HG03520 (cell line): Measurements from ENCODE around the gene GARIN1A.

ENCODE experiments used
- ATAC-seq: cut with Tn5 transposase; IDR thresholded peaks from one replicate; pipeline ENCODE4 v1.9.1; 2021; ENCODE audit warnings: mild to moderate bottlenecking, moderate library complexity; ENCODE audit not compliant: unreplicated experiment

Gene GARIN1A

DNA sequence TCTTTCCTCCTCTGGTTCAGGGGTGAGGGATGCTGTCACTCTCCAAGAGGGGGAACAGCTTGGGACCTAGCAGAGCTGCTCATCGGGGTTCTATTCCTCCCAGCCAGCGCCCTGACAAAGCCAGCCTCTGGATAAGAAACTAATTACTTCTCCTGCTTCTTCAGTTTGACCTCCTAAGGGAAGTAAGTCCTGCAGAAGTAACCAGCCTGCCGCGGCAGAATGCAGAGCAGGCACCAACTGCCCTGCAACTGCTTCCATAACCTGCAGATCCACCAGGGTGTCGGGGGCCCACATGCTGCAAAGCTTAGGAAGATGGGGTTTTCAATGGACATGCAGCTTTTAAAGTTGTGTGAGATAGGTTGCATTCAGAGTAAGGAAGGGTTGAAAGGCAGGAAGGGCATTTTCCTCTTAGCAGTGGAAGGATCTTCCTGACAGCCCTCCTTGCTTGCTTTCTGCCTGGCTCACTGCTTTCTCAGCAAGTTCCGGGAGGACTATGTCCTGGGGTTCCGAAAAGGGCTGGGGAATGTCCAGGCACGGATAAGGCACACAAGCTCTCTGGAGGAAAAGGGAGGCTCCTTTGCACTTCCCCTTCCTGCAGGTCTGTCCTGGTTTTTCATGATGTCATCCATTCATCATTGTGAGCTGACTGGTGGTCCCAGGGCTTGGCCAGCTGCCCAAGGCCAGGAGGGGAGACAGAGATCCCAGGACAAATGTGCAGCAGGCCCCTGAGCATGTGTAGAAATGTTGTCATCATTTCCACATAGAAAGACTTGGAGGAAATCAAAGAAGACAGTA is 42.8 kb downstream of the GARIN1A start:
- ATAC-seq = no peak

GRCh38 chr7:128718967-128719642 is 47.0 kb downstream of the GARIN1A start:
- ATAC-seq = no peak

DNA sequence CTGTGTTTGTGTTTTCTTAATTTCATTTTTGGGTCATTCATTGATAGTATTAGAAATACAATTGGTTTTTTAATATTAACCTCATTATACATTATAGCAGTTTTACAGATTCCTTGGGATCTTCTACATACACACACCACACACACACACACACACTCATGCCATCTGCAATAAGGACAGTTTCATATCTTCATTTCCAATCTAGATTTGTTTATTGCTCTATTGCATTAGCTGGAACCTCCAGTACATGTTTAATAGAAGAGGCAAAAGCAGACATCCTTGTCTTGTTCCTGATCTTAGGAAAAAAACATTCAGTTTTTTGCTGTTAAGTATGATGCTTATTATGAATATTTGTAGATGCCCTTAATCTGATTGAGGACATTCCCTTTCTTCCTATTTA is 49.3 kb downstream of the GARIN1A start:
- ATAC-seq = no peak
